ENCODE data around the gene DAPK2. TPM values are rescaled to one million over a fixed set of nuclear protein-coding genes. Genes with fewer than 3 reads are reported as not detected.

Gene DAPK2
- total and polyA plus RNA-seq, 2 of the 13 experiments (the other 11 are each of a cell fraction or from before 2014, with no cell fraction given), result 0.33 to 0.63 TPM

- TF ChIP-seq HES4 (CRISPR knock-in tag; IDR thresholded peaks at IDR 0.05; ENCODE audit: borderline replicate concordance) (no peak), ELF3 (CRISPR knock-in tag; IDR thresholded peaks at IDR 0.05) (peak; percentile 80), ZEB1 (IDR thresholded peaks at IDR 0.05; ENCODE audit: insufficient replicate concordance, low read depth) (no peak), ZNF317 (CRISPR knock-in tag; IDR thresholded peaks at IDR 0.05) (0 out of 2 replicates have a peak, but pooled peaks have one; percentile 33), TBX3 (IDR thresholded peaks at IDR 0.05; ENCODE audit: borderline replicate concordance) (peak; percentile 75; the same call in 1 of the 2 replicates), REST (IDR thresholded peaks at IDR 0.05; ENCODE audit: borderline replicate concordance in 1 of 2, low read depth in 1 of 2, low read length in 2 of 2) (0 out of 4 replicates have a peak, but pooled peaks of 1 of the 2 experiments have one; percentile 41), IRF9 (CRISPR knock-in tag; IDR thresholded peaks at IDR 0.05; ENCODE audit: borderline replicate concordance) (no peak), ZNF224 (CRISPR knock-in tag; IDR thresholded peaks at IDR 0.05) (no peak), TFAP4 (IDR thresholded peaks at IDR 0.05; ENCODE audit: borderline replicate concordance, low read depth) (peak; percentile 60), SIX1 (CRISPR knock-in tag; IDR thresholded peaks at IDR 0.05; ENCODE audit: borderline replicate concordance) (peak; percentile 82; the same call in 1 of the 2 replicates), ERF (CRISPR knock-in tag; IDR thresholded peaks at IDR 0.05) (peak; percentile 84), ZBED4 (CRISPR knock-in tag; IDR thresholded peaks at IDR 0.05; ENCODE audit: borderline replicate concordance) (no peak), MAFF (IDR thresholded peaks at IDR 0.05; ENCODE audit: low read depth, low read length) (no peak), ZNF264 (CRISPR knock-in tag; IDR thresholded peaks at IDR 0.05) (peak; percentile 74), SP140L (CRISPR knock-in tag; IDR thresholded peaks at IDR 0.05; ENCODE audit: borderline replicate concordance) (no peak), ZNF788 (CRISPR knock-in tag; IDR thresholded peaks at IDR 0.05; ENCODE audit: borderline replicate concordance) (no peak), ZNF674 (CRISPR knock-in tag; IDR thresholded peaks at IDR 0.05; ENCODE audit: low read depth) (no peak), ZFP82 (CRISPR knock-in tag; IDR thresholded peaks at IDR 0.05; ENCODE audit: borderline replicate concordance) (no peak)
Observed at GRCh38 chr15:64072812-64073211, 26.5 kb upstream of the DAPK2 start (continued).

All from HepG2 (cell line).